Kasumi-1 (cell line): ENCODE data around the gene CRAT.
A peak's percentile ranks its signal among the peaks of the same experiment; 100 is the strongest.

Experiments used
- DNase-seq, 2 experiments: peaks; one replicate each; lab custom pipeline; 2025; lab: John Stamatoyannopoulos, UW

Gene CRAT

GRCh38 chr9:129089246-129089645 lies 21.3 kb downstream of the CRAT start:
- DNase-seq, result no peak

- no peak for DNase-seq
Measured at GRCh38 chr9:129084087-129084486, 26.5 kb downstream of the CRAT start.

- DNase-seq, result peak in 1 of 2 experiments; percentile 36
Measured at GRCh38 chr9:129081388-129081904, 29.1 kb downstream of the CRAT start.

- peak; percentile 98 for DNase-seq
Measured at GRCh38 chr9:129080601-129081387, 29.8 kb downstream of the CRAT start, which contains the start of gene DOLPP1. DOLPP1 (plus strand) TSS chr9:129081111; CDS start chr9:129081132, 21 bp downstream.

GRCh38 chr9:129080298-129080600 lies 30.3 kb downstream of the CRAT start:
- DNase-seq, result no peak

- no peak for DNase-seq
Measured at GRCh38 chr9:129079829-129080228, 30.8 kb downstream of the CRAT start.

GRCh38 chr9:129078691-129079503 lies 31.7 kb downstream of the CRAT start:
- no peak for DNase-seq

DNA sequence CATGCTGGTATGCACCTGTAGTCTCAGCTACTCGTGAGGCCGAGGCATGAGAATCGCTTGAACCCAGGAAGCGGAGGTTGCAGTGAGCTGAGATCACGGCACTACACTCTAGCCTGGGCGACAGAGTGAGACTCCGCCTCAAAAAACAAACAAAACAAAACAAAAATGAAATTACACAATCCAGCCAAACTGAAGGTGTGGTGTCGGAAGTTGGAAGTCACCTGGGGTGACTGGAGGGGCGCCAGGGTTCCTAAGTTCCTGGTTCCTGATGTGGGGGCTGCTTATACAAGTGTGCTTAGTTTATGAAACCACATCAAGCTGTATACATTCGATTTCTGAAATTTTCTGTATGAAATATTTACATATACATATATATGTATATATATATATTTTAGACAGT lies 33.4 kb downstream of the CRAT start:
- DNase-seq, result no peak

GRCh38 chr9:129076640-129077037 lies 34.0 kb downstream of the CRAT start:
- DNase-seq, result no peak

DNA sequence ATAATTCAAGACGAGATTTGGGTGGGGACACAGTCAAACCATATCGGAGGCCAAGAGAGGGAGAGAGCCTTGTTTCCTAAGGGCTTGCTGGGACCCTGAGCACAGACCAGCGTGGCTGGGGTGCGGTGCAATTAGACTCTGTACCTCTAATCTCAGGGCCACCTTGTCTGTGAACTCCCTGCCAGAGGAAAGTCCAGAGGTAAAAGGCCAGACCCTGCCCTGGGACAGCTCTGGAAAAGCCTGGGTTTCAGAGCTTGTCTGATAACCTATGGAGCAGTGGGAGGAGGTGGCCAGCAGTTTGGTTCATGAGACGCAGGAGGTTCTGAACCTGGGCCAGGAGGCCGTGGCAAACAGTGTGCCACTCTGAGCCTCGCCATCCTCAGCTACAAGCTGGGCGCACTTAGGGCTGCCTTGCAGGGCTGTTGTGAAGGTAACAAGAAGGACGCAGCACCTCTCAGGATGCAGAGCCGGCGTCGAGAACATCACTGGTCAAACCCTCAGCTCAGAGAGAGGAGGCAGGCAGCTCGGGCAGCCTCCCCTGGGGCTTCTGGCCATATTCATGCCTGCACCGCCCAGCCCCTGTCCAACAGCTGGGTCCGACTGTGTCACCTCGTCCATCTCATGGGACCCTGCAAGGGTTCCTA lies 34.5 kb downstream of the CRAT start:
- DNase-seq, result no peak

DNA sequence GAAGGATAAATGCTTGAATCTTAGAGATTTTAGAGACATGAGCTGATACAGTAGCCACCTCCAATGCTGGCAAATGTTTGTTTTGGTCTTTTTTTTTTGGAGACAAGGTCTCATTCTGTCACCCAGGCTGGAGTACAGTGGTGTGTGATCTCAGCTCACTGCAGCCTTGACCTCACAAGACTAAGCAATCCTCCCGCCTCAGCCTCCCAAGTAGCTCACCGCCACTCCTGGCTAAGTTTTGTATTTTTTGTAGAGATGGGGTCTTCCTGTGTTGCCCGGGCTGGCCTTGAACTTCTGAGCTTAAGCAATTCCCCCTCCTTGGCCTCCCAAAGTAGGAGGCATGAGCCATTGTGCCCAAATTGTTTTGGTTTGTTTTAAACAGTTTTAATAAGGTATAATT lies 36.5 kb downstream of the CRAT start:
- DNase-seq, result no peak

DNA sequence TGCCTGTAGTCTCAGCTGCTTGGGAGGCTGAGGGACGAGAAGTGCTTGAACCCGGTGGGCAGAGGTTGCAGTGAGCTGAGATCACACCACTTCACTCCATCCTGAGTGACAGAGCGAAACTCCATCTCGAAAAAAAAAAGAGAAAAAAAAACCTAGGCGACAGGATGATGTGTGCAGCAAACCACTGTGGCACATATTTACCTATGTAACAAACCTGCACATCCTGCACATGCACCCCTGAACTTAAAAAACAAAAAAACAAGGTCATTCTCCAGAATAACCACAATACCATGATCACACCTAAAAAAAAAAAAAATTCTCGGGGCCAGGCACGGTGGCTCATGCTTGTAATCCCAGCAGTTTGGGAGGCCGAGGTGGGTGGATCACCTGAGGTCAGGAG lies 37.2 kb downstream of the CRAT start:
- no peak for DNase-seq

DNA sequence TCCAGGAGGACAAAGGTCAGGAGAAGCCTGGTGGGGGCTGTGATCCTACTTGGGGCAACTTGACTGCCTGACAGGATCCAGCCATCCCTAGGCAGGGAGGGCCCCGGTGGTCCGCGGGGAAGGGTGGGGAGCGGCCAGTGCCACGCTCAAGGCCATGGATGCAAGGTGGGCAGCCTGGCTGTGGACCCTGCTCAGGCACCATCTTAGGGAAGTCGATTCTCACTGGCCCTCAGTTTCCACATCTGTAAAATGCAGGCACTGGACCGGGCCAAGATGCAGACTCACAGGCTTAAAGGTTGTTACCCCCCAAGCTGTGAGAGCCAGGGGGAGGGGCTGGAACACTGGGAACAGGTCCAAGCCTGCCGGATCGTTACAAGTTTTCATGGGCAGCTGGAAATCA lies 38.4 kb downstream of the CRAT start:
- DNase-seq, result no peak

DNA sequence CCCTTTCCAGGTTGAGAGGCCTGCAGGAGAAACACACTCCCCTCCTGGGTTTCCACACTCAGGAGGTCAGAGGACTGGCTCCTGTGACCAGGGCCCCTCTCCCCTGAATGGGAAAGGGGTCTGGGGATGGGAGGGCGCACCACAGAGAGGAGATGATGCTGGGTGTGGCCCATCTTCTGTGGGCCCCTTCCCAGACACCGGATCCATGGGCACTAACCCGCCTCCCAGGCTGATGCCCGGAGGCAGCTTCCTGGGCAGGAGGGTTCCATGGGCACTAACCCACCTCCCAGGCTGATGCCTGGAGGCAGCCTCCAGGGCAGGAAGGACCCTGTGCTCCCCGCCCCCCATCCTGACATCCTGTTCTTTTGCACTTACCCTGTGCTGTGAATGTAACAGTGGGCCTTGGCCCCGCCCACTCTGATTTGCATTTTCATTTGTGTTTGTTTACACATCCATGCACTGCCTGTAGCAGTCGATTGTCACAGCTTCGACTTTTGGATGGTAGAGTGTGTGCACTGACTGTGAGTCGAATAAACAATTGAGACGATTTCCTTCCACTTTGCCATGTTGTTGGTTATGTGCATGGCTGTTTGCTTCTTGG lies 39.0 kb downstream of the CRAT start:
- no peak for DNase-seq

DNA sequence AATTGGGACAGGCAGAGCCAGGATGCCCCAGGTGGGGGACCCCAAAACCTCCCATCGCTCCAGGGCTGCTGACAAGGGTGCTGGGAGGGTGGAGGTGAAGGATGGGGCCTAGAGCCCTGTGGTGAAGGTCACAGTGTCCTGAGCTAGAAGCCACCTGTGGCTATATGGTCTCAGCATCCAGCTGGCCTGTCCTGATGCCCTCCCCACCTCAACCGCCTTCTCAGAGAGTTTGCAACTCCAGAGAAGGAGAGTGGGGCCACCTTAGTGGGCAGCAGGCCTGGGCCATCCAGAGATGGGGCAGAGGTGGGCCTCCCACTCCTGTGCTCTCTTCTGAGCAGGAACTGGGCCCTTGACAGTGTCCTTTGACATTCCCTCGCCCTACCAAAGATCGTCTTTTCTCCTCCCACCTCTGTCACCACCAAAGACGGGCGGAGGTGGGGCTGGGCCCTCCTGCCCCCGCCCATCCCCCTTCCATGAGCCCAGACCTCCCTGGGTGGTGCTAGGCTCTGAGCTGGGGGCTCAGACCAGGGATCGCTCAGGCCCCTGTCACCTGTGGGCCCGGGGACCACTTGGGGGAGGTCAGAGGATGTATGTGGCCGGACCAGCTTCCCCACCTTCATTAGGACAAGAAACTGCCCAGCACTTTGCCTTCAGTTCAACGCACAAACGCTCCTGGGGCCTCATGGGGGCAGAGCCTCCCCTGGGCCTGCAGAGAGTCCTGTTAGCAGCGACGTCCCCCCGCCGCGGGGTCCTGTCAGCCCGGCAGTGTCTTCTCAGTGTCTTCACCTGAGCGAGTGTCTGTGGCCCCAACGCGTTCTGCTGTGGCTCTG lies 39.7 kb downstream of the CRAT start:
- DNase-seq, result no peak

DNA sequence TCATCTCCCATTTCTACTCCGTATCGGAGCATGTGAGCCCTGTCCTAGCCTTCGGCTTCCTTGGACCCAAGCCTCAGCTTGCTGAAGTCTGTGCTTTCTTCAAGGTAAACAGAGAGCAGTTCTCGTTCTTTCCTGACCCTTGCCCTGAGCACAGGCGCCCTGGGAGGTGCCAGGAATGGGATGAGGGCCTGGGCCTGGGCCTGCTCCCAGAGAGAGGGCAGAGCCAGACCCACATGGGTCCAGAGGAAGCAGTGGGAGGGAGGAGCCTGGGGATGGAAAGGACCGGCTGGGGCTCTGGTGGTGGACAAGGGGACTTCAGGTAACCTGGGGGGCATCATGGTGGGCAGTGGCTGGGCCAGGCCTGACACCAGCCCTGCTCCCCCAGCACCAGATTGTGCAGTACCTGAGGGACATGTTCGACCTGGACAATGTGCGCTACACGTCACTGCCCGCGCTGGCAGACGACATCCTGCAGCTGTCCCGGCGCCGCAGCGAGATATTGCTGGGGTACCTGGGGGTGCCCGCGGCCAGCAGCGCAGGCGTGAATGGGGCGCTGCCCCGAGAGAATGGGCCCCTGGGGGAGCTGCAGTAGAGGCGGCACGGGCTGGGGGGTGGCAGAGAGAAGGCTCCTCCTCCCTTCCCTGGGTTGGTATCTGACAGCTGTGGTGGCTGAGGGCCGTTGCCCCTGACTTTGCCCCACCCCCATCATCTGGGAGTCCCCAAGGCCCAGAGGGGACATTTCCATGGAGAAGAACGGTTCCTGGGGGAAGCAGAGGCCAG lies 40.5 kb downstream of the CRAT start:
- no peak for DNase-seq

GRCh38 chr9:129068990-129069861 lies 41.4 kb downstream of the CRAT start:
- peak; percentile 94 to 96 for DNase-seq

DNA sequence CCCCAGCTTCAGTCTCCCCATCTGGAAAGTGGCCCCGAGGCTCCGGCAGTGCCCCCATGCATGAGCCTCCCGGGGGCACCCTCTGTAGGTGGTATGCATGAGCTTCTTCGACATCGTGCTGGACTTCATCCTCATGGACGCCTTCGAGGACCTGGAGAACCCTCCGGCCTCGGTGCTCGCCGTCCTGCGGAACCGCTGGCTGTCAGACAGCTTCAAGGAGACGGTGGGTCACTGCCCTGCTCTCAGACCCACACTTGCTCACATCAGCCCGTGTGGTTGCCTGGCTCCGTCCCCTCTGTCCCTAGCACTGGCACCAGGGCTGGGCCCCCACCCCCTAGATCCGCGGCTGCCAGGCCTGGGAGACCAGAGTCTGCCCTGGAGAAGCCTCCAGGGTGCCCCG lies 42.5 kb downstream of the CRAT start:
- DNase-seq, result no peak

DNA sequence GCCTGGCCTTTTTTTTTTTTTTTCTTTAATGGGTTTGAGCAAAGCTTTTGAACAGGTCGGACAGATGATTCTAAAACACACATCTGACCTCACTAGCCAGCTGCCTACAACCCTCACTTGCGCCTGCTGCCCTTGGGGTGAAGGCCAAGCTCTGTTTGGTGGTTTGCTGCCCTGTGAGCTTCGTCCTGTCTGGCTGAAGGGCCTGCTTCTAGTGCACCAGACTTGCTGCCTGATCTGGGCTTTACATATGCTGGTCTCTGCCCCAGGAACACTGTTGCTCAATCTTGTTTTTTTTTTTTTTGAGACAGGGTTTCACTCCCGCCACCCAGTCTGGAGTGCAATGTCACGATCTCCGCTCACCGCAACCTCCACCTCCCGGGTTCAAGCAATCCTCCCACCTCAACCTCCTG lies 46.1 kb downstream of the CRAT start:
- DNase-seq, result no peak

- DNase-seq, result no peak
Measured at GRCh38 chr9:129063061-129063460, 47.5 kb downstream of the CRAT start.
